NCI-H2029 (cell line): ENCODE data around the gene CXCL11.
A peak's percentile ranks its signal among the peaks of the same experiment; 100 is the strongest.
"Not testable (repeated sequence)": the region's sequence is repeated elsewhere in the genome, so short reads cannot be mapped to it uniquely, and the experiment has no call there.

ENCODE experiments used
- DNase-seq: peaks from one replicate; lab custom pipeline; 2025; lab: John Stamatoyannopoulos, UW

The CXCL11 gene

GRCh38 chr4:76042241-76042998 lies 6.5 kb upstream of the CXCL11 start:
- DNase-seq = not testable (repeated sequence)

DNA sequence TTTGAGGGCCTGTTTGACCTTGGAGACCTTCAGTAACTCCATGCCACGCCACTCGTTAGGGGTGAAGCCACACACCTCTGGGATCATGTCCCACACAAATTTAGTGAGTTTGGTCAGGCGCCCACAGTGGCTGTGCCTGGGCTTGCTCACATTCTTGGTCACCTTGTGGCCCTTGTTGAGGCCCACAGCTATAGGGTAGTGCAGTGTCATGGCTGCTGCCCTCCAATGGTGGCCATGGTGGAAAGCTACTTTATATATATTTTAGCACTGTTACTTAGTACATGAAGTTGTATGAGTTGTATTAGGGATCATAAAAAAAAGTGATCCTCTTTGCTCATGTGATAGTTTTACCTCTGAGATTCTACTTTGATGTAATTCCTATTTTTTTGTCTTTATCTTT lies 985 bp upstream of the CXCL11 start:
- DNase-seq = no peak

DNA sequence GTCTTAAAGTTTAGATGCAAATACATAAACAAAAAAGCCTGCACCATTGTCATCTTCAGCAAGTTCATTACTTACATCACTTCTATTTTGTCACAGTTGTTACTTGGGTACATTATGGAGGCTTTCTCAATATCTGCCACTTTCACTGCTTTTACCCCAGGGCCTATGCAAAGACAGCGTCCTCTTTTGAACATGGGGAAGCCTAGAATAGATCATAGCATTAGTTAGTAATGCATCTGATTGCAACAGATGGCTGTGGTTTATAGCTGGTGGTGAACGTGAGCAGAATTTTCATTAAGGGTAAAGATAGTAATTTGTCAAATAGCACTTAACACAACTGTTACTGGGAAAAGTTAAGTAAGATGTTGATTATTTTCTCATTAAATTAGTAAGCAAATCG lies 729 bp downstream of the CXCL11 start:
- no peak for DNase-seq

GRCh38 chr4:76029300-76029699 lies 6.6 kb downstream of the CXCL11 start:
- DNase-seq = no peak

DNA sequence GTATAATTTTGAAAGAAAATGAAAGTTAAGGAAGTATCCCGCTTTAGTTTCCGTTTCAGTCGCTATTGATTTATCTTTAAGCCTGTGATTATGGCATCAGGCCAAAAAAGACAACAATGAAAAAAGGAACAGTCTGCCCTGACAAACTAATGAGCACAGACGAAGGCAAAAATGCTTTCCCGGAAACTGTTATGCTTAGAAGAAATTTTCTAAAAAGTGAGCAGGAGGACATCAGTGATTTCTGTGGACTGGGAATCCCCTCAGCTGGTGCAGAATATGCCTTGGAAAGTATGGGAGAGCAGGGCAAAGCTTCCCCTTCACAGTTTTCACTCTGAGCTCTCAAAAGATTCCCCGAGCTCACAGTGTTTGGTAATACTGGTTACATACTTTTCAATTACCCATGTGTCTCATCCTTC lies 7.5 kb downstream of the CXCL11 start:
- DNase-seq = peak; percentile 35

DNA sequence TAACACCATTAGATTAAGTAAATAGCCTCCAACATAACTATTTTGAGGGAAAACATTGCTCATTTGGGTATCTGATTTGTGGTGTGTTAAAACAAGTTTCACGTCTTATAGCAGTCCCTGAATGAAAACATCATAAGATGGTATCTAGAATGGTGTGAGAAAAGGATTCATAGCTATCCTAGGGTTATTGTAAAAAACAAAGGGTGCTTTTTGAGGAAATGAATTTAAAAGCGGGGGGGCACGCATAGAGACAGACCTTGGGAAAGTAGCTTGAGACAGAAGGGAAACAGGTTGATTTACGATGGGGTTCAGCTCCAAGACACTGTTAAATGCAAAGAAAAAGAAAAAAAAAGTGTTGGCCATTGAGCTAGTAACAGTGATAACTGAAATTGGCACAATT lies 11.8 kb downstream of the CXCL11 start:
- no peak for DNase-seq

GRCh38 chr4:76023389-76023788 lies 12.5 kb downstream of the CXCL11 start, which contains the start of gene CXCL10:
Gene CXCL10 (minus strand): TSS chr4:76023497. CDS start chr4:76023431, 66 bp downstream.
- no peak for DNase-seq

DNA sequence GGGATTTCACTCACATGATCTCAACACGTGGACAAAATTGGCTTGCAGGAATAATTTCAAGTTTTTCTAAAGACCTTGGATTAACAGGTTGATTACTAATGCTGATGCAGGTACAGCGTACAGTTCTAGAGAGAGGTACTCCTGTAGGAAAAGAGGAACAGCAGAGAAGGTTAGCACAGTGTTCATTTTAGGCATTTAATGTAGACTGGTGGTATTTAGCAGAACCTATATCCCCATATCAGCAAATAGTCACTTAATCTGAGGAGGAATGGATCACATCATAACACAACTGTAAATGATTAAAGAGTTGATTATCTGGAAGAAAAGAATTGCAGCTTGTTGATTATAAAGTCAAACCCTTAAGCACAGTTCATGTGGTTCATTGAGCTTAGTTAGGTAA lies 13.2 kb downstream of the CXCL11 start:
- DNase-seq = no peak

- no peak for DNase-seq
Observed at GRCh38 chr4:76022031-76022430, 13.8 kb downstream of the CXCL11 start.

DNA sequence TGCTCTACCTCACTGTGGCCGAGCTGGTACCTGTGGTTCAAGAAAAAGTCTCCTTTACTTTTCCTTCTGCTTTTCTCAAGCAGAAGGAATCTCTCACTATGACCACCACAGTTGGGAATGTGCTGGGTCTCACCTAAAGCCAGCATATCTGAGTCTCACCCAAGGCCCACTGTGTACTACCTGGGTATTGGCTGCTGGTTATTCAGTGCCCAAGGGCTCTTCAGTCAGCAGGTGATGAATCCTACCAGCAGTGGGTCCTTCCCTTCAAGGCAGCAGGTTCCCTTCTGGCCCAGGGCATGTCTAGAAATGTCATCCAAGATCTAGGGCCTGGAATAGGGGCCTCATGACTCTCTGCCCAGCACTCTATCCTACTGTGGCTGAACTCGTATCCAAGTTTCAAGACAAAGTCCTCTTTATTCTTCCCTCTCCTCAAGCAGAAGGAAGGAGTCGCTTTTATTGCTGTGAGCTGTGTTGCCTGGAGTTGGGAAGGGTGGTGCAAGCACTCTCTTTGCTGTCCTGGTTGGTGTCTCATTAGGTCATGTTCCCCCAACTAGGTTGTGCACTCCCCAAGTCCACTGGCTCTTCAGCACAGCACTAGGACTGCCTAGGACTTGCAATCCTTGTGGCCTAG lies 18.7 kb downstream of the CXCL11 start:
- DNase-seq = no peak

DNA sequence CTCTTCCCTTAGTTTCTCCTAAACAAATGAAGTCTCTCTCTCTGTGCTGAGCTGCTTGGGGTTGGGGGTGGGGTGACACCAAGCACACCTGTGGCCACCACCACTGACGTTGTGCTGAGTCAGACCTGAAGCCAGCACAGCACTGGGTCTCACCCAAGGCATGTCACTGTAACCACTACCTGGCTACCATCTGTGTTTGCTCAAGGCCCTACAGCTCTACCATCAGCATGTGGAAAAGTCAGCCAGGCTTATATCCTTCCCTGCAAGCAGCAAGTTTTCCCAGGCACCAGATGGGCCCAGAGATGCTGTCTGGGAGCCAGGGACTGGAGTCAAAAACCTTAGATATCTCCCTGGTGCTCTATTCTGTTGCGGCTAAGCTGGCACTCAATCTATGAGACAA lies 19.5 kb downstream of the CXCL11 start:
- DNase-seq = peak; percentile 37

DNA sequence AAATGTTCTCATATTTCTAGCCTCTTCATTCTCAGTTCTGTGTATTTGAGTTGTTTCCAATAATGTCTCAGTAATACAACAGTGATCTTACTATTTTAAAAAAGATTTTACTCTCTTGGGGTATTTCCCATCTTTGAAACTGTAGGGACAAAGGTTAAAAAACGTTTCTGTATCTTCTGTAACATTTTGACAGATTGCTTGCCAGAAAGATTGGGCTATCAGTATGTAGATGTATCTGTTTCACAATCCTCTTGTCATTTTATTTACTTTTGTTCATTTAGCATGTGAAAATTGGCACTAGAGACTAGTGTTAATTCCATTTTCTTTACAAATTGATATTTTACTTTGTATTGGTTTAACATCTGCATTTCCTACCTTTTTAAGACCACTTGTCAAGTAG lies 22.3 kb downstream of the CXCL11 start:
- no peak for DNase-seq

- DNase-seq = no peak
Observed at GRCh38 chr4:76012388-76012801, 23.5 kb downstream of the CXCL11 start.

DNA sequence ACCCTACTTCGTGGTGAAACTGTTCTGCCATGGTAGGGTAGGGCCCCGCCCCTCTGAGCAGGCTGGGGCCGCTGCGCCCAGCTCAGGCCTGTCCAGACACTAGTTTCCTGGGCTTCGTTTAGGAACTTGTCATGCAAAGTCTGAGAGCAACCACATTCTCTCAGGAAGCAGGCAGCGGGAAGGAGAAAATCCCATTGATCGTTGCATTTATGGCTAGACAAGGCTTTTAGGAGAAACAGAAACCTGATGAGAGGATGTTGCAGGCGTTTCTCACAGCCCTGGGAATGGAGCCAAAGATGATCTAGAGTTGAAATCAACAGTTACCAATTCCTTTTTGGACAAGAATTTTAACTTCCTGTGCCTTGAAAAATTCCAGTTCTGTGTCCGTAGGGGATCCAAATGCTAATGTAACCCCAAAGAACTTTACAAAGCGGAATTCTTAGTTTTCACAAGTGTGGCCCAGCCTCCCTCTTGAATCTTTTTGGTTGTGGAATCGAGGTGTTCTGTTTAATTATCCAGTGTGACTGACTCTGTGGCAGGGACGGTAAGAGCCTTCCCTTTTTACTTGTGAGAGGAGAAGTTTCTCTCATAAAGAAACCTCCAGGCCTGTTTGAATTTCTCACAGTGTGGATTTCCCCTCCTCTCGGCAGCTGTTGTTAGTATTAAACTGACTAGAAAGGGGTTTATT lies 24.0 kb downstream of the CXCL11 start:
- no peak for DNase-seq

DNA sequence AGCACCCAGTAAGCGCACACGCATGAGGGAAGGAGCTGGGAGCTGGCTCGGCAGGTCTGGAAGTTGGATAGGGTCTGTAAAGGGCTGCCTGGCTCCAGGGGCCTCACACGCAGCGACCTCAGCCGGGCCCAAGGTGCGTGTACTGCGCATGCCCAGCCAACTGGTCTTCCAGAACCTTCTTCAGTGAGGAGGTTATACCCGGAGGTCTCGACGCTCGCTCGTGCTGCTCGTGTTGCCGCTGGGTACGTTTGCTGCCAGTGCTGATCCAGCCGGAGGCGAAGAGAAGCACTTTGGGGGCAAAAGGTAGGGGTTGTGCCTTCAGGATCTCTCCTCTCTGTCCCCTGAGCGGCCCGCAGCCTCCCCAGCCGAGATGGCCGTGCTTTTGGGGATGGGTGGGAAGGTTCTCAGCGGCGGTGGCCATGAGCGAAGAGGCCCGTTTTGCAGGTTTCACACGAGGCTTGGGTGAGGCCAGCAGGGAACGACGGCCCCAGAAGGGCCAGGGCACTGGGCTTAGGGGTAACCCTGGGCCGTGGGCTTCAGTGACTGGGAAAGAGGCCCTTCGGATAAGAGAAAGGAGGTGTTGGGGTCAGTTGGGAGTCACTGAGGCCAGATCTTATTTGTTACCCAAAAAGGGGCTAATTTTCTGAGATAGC lies 24.7 kb downstream of the CXCL11 start:
- no peak for DNase-seq

DNA sequence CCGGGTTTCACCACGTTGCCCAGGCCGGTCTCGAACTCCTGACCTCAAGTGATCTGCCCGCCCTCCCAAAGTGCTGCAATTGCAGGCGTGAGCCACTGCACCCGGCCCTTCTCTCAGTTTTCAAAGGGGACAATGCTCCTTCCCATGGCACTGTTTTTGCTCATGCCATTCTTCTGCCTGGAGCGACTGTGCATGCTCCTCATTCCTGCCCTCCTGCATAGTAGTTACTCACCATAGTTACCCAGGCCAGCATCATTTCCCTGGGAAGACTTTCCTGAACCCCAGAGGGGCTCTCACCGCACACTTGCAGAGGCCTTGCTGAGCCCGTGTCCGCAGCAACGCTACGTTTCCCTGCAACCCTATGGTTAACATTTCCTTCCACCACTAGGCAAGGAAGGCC lies 25.3 kb downstream of the CXCL11 start:
- no peak for DNase-seq

DNA sequence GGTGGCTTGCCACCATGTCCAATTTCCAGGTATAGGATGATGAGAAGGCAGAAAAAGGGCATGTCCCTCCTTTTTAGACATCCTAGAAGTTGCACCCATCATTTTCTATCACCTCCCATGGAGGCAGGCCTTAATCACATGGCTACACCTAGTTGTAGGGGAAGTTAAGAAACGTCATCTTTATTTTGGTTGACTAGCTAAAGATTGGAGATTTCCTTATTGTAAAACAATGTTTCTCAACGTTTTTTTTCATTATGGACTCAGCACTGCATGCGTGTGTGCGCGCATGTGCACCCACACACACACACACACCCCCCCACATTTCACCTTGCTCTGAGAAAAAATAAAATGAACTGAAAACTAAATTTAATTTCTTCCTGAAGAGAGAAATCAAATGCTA lies 26.6 kb downstream of the CXCL11 start:
- no peak for DNase-seq

- no peak for DNase-seq
Observed at GRCh38 chr4:76007089-76007862, 28.6 kb downstream of the CXCL11 start, which contains the start of gene CXCL9. Gene CXCL9 (minus strand): TSS chr4:76007509. CDS start chr4:76007449, 60 bp downstream.

GRCh38 chr4:76003620-76004019 lies 32.2 kb downstream of the CXCL11 start:
- no peak for DNase-seq

DNA sequence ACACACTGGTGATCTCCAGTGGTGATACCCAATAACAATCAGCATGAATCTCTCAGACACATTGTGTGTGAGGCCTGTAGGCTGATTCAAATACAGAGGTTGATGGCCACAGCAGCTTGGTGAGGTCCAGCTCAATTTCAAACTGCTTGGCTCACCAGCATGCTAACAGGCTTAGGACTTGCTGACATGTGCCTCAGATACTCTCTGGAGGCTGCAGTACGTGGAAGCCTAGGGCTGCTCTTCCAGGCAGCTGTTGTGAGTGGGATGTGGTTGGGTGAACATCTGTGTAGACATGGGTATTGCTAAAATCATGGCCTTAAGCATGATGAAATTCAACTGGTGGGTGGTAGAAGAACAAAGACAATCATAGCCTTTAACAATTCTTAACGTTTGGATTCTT lies 32.8 kb downstream of the CXCL11 start:
- no peak for DNase-seq

GRCh38 chr4:76002176-76002575 lies 33.7 kb downstream of the CXCL11 start:
- DNase-seq = peak; percentile 31

DNA sequence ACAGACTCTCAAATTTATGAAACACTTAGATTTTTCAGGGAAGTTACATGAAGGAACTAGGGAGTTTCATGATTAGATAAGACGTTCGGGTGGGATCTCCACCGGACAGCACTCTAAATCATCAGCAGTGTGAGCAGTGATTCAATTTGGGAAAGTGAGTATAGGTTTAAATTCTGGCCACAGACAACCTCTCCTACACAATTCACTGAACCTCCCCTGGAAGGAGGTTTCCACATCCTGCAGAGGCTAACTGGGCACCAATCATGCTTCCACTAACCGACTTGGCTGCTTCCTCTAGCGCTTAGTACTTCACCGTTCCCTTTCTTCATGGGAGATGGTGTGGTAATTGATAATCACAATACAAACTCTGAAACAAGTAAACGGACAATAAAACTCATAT lies 34.2 kb downstream of the CXCL11 start:
- DNase-seq = no peak
